Right lung (tissue), 5 donors: Measurements from ENCODE around the gene ZNF292. TPM values are rescaled to one million over a fixed set of nuclear protein-coding genes. Genes with fewer than 3 reads are reported as not detected.
"Not testable (repeated sequence)": the region's sequence is repeated elsewhere in the genome, so short reads cannot be mapped to it uniquely, and the experiment has no call there.

Experiments used
- DNase-seq, 2 donors: peaks; one replicate each; pipeline ENCODE4 v3.0.0-alpha.2; 2013
- polyA plus RNA-seq, 5 donors: library from polyadenylated mRNA; unstranded; fragments of 120-200 nt; gene quantifications; one replicate each; pipeline versions ENCODE4 v1.2.1 to v1.2.3, GENCODE V29; 2013; ENCODE audit warnings: inconsistent platforms in 1 of 5, low replicate concordance in 1 of 5; ENCODE audit not compliant: insufficient read length in 5 of 5, insufficient read depth in 1 of 5

The ZNF292 gene
- polyA plus RNA-seq, 5 donors, result 29.2 to 61.6 (median 52.6) TPM

- DNase-seq, result peak; percentile 56 to 70
Measured at GRCh38 chr6:87155842-87156815, 764 bp downstream of the ZNF292 start.

GRCh38 chr6:87157596-87157995 is 2.2 kb downstream of the ZNF292 start:
- DNase-seq, result not testable (repeated sequence)

- DNase-seq, result no peak
Measured at GRCh38 chr6:87161299-87161698, 5.9 kb downstream of the ZNF292 start.

GRCh38 chr6:87164004-87164403 is 8.6 kb downstream of the ZNF292 start:
- DNase-seq, result no peak

- no peak for DNase-seq
Measured at GRCh38 chr6:87164506-87164905, 9.1 kb downstream of the ZNF292 start.

GRCh38 chr6:87165185-87165584 is 9.8 kb downstream of the ZNF292 start:
- DNase-seq, result no peak

- DNase-seq, result no peak
Measured at GRCh38 chr6:87171938-87172633, 16.7 kb downstream of the ZNF292 start.

GRCh38 chr6:87174078-87174579 is 18.8 kb downstream of the ZNF292 start:
- DNase-seq, result no peak

- no peak for DNase-seq
Measured at GRCh38 chr6:87176493-87176892, 21.1 kb downstream of the ZNF292 start.

GRCh38 chr6:87180105-87180728 is 24.9 kb downstream of the ZNF292 start:
- no peak for DNase-seq

GRCh38 chr6:87181903-87182302 is 26.5 kb downstream of the ZNF292 start:
- DNase-seq, result no peak

GRCh38 chr6:87182321-87182720 is 27.0 kb downstream of the ZNF292 start:
- no peak for DNase-seq

GRCh38 chr6:87182940-87183339 is 27.6 kb downstream of the ZNF292 start:
- DNase-seq, result no peak

GRCh38 chr6:87183687-87184086 is 28.3 kb downstream of the ZNF292 start:
- DNase-seq, result no peak

- no peak for DNase-seq
Measured at GRCh38 chr6:87184762-87185250, 29.4 kb downstream of the ZNF292 start.

GRCh38 chr6:87196275-87196842 is 41.0 kb downstream of the ZNF292 start:
- no peak for DNase-seq

GRCh38 chr6:87197547-87197946 is 42.2 kb downstream of the ZNF292 start:
- no peak for DNase-seq

GRCh38 chr6:87198022-87198810 is 42.9 kb downstream of the ZNF292 start:
- DNase-seq, result not testable (repeated sequence)

GRCh38 chr6:87199787-87200186 is 44.4 kb downstream of the ZNF292 start:
- DNase-seq, result no peak

GRCh38 chr6:87200469-87201175 is 45.3 kb downstream of the ZNF292 start:
- no peak for DNase-seq
